T-helper 2 cell (primary cell): ENCODE measurements around the gene ZNF557.

Experiments used
- DNase-seq, 5 experiments: peaks; one replicate each; pipeline versions ENCODE4 v3.0.0 to v3.0.0-alpha.2; 2012 to 2022

Gene ZNF557

GRCh38 chr19:7076151-7076550 lies 6.6 kb downstream of the ZNF557 start:
- no peak for DNase-seq

- DNase-seq: no peak
These were observed 8.5 kb downstream of the ZNF557 start for GRCh38 chr19:7078008-7078407.

GRCh38 chr19:7083076-7083956 lies 13.8 kb downstream of the ZNF557 start:
- DNase-seq: peak in 1 of 5 experiments; percentile 64

- DNase-seq: no peak
These were observed 19.5 kb downstream of the ZNF557 start for GRCh38 chr19:7088999-7089398.

- DNase-seq: no peak
These were observed 28.6 kb downstream of the ZNF557 start for GRCh38 chr19:7098096-7098495.

GRCh38 chr19:7098701-7099596 lies 29.4 kb downstream of the ZNF557 start:
- DNase-seq: peak; percentile 62 to 93 (median 79)

- DNase-seq: no peak
These were observed 30.1 kb downstream of the ZNF557 start for GRCh38 chr19:7099597-7099921.

- peak in 2 of 5 experiments; percentile 6 to 83 for DNase-seq
These were observed 32.2 kb downstream of the ZNF557 start for GRCh38 chr19:7101498-7102253.

GRCh38 chr19:7104747-7105447 lies 35.4 kb downstream of the ZNF557 start:
- DNase-seq: no peak

- DNase-seq: no peak
These were observed 37.5 kb downstream of the ZNF557 start for GRCh38 chr19:7106711-7107657.

GRCh38 chr19:7109678-7110289 lies 40.3 kb downstream of the ZNF557 start:
- no peak for DNase-seq

- no peak for DNase-seq
These were observed 43.2 kb downstream of the ZNF557 start for GRCh38 chr19:7112675-7113074.

- no peak for DNase-seq
These were observed 43.7 kb downstream of the ZNF557 start for GRCh38 chr19:7113233-7113632.

GRCh38 chr19:7115721-7116120 lies 46.2 kb downstream of the ZNF557 start:
- DNase-seq: no peak

- no peak for DNase-seq
These were observed 47.7 kb downstream of the ZNF557 start for GRCh38 chr19:7117248-7117647.

- no peak for DNase-seq
These were observed 50.1 kb downstream of the ZNF557 start for GRCh38 chr19:7119582-7119981.

GRCh38 chr19:7120499-7120898 lies 51.0 kb downstream of the ZNF557 start:
- DNase-seq: no peak

- DNase-seq: no peak
These were observed 53.2 kb downstream of the ZNF557 start for GRCh38 chr19:7122701-7123100.

GRCh38 chr19:7124782-7125181 lies 55.3 kb downstream of the ZNF557 start:
- DNase-seq: no peak

- DNase-seq: no peak
These were observed 55.7 kb downstream of the ZNF557 start for GRCh38 chr19:7125221-7125620.

GRCh38 chr19:7126132-7126531 lies 56.6 kb downstream of the ZNF557 start:
- no peak for DNase-seq
